ENCODE results near the gene FBXW8.

DNA sequence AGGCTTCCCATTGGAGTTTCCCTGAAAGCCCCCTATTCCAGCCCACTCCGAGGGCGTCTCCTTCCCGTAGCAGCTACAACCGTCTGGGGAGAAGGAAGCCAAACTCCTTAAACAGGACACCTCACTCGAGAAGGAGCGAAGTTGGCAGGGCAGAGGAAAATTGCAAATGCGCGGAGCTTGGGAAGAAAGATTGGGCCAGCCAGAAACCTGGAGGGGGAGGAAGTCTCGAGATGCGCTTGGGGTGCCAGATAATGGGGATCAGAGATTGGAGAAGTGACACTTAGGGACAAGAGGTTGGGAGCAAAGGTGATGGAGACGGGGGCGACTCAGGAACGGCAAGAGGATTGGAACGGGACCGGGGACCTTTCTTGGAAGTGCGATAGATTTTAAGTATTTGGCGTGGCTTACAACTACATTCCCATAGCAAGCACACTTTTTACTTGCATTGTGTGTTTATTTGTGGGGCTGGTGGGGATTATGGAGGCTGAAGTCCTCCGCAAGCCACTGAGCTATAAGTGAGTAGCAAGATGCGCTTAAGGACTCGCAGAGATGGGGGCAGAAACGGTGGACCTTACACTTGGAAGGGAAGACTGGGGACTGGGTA, 30.4 kb upstream of the FBXW8 start:
- TF ChIP-seq POLR2A (IDR thresholded peaks at IDR 0.05), result no peak
- TF ChIP-seq, protein P1, sequence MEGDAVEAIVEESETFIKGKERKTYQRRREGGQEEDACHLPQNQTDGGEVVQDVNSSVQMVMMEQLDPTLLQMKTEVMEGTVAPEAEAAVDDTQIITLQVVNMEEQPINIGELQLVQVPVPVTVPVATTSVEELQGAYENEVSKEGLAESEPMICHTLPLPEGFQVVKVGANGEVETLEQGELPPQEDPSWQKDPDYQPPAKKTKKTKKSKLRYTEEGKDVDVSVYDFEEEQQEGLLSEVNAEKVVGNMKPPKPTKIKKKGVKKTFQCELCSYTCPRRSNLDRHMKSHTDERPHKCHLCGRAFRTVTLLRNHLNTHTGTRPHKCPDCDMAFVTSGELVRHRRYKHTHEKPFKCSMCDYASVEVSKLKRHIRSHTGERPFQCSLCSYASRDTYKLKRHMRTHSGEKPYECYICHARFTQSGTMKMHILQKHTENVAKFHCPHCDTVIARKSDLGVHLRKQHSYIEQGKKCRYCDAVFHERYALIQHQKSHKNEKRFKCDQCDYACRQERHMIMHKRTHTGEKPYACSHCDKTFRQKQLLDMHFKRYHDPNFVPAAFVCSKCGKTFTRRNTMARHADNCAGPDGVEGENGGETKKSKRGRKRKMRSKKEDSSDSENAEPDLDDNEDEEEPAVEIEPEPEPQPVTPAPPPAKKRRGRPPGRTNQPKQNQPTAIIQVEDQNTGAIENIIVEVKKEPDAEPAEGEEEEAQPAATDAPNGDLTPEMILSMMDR (IDR thresholded peaks at IDR 0.05), result no peak

All from vagina (tissue), 2 donors.